GM21529 (cell line): ENCODE measurements around the gene HACD3.
A peak's percentile ranks its signal among the peaks of the same experiment; 100 is the strongest.

Experiments used
- ATAC-seq: cut with Tn5 transposase; IDR thresholded peaks from one replicate; pipeline ENCODE4 v1.9.1; 2021; ENCODE audit not compliant: unreplicated experiment

HACD3 gene

GRCh38 chr15:65530318-65531111 is at the start of gene HACD3:
HACD3 (plus strand) TSS chr15:65530463; CDS start chr15:65530632, 169 bp downstream.
- ATAC-seq: peak; percentile 76

- no peak for ATAC-seq
Observed at GRCh38 chr15:65484876-65485275, 45.4 kb upstream of the HACD3 start.

GRCh38 chr15:65494076-65494475 is 36.2 kb upstream of the HACD3 start:
- no peak for ATAC-seq

GRCh38 chr15:65509321-65509720 is 20.9 kb upstream of the HACD3 start:
- ATAC-seq: no peak

- ATAC-seq: no peak
Observed at GRCh38 chr15:65512189-65512588, 18.1 kb upstream of the HACD3 start.

GRCh38 chr15:65512807-65513416 is 17.4 kb upstream of the HACD3 start:
- no peak for ATAC-seq

GRCh38 chr15:65516997-65517865 is 13.0 kb upstream of the HACD3 start, which contains the start of gene DPP8:
DPP8 (minus strand) TSS chr15:65517689; CDS start chr15:65512553, 5,136 bp downstream.
- ATAC-seq: peak; percentile 94

- ATAC-seq: peak; percentile 6
Observed at GRCh38 chr15:65517866-65518207, 12.4 kb upstream of the HACD3 start.

GRCh38 chr15:65518633-65519285 is 11.5 kb upstream of the HACD3 start:
- no peak for ATAC-seq

GRCh38 chr15:65521350-65521749 is 8.9 kb upstream of the HACD3 start:
- no peak for ATAC-seq

- ATAC-seq: no peak
Observed at GRCh38 chr15:65524226-65524625, 6.0 kb upstream of the HACD3 start.

GRCh38 chr15:65525622-65526021 is 4.6 kb upstream of the HACD3 start:
- no peak for ATAC-seq

GRCh38 chr15:65528461-65529060 is 1.7 kb upstream of the HACD3 start:
- no peak for ATAC-seq

GRCh38 chr15:65529762-65530317 is 423 bp upstream of the HACD3 start:
- ATAC-seq: peak; percentile 10

GRCh38 chr15:65532738-65533051 is 2.4 kb downstream of the HACD3 start:
- no peak for ATAC-seq

- ATAC-seq: no peak
Observed at GRCh38 chr15:65533057-65533756, 2.9 kb downstream of the HACD3 start.

GRCh38 chr15:65535192-65535591 is 4.9 kb downstream of the HACD3 start:
- ATAC-seq: no peak

GRCh38 chr15:65540314-65540713 is 10.1 kb downstream of the HACD3 start:
- no peak for ATAC-seq

GRCh38 chr15:65541231-65541820 is 11.1 kb downstream of the HACD3 start:
- ATAC-seq: no peak

- ATAC-seq: no peak
Observed at GRCh38 chr15:65547841-65548240, 17.6 kb downstream of the HACD3 start.
